HG03571 (cell line): Measurements from ENCODE around the gene OGA.

Experiments
- ATAC-seq: cut with Tn5 transposase; IDR thresholded peaks from one replicate; pipeline ENCODE4 v1.9.1; 2021; ENCODE audit not compliant: unreplicated experiment

Gene OGA

DNA sequence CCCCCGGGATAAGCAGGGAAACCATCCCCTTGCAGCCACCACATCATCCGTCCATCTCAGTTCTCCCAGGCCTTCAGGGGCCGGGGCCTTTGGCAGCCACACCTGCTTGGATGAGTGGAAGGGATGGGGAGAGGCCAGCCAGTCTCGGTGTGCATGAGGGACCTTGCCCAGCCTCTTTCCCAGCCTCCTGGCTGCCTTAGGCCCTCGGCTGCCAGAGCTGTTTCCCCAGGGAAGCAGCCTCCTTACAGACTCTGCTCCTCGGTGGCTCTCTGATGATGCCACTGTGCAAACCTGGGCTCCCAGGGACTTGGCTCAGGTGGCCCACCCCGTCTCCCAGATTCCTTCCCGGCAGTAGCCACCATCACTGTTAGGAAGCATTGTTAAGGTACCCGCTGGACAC, 57.0 kb downstream of the OGA start:
- no peak for ATAC-seq

GRCh38 chr10:101760510-101760909, 57.7 kb downstream of the OGA start:
- no peak for ATAC-seq

DNA sequence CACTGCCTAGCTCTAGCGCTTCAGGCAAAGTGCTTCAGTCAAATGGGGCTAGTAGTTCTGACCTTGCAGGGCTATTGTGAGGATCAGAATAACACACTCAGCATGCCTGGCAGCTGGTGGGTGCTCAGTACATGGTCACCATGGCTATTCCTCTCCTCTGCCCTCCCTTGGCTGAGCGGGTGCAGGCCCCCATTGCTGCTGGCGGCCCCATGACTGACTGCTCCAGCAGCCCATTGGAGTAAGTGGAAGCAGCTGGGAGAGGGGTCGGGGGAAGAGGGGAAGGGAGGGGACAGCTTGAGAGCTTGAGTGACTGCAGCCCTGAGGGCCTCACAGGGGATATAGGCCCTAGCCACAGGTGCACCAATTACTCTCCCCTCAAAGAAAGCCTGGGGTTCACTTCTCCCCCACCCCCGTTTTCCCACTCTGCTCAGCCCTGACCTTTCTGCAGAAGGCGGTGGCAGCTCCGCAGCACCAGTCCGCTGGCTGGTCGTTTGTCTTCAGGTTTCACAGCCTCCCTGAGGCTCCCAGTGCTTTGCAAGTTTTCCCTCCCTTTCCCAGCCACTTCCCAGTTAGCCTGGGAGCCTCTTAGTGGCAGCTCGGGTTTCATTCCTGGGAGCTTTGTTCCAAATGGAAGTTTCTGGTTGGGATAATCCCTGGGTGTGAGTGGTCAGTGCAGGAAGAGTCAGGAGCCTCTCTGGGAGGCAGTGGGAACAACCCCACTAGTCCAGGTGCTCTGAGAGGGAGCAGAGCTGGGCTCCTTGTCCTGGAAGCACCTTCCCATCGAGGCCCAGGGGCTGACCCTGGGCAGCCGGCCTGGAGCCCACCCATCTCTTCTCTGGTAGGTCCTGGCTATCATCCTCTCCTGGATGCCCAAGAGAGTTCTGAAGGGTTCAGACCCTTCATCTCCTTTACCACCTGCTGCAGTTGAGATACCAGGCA, 58.7 kb downstream of the OGA start:
- no peak for ATAC-seq

GRCh38 chr10:101758858-101759257, 59.4 kb downstream of the OGA start:
- ATAC-seq = no peak

DNA sequence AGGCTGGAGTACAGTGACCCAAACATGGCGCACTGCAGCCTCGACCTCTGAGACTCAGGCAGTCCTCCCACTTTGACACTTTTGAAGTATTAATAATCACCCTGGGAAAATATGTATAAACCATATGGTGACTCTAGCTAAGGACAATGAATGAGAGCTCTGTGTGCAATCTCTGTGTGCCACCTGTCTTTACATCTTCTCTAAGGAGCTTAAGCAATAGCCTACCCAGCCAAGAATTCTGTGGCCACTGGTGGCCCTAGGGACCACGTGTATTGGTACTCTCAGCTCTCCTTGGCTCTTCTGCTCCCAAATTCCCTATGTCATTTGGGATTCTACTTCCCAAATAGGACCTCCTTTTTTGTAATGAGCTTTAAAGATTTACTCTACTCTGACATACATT, 66.0 kb downstream of the OGA start:
- ATAC-seq = no peak

- ATAC-seq = no peak
Measured at GRCh38 chr10:101749047-101750016, 68.9 kb downstream of the OGA start.

GRCh38 chr10:101748496-101748895, 69.7 kb downstream of the OGA start:
- ATAC-seq = no peak

DNA sequence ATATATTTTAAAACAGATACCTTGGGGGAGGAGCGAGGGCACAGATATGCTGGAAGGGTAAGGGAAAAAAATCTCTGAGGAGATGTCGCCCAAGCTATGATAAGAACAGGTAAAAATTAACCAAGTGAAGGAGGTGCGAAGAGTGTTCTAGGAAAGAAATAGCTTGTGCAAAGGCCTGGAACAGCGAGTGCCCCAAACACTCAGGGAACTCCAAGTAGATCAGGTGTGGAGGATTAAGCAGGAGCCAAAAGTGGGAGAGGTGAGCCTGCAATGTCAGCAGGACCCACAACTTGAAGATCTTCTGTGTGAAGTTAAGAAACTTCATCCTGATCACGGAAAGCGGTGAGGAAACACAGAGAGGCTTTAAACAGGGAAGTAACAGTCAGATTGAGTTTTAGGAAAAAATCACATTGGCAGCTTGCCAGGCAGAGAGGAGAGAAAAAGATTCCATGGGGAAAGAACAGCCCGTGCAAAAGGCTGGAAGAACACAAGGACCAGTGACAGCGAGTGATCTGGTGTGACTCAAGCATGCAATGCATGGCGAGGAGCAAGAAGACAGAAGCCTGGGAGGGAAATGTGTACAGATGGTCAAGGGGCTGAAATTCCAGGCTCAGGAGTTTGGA, 73.1 kb downstream of the OGA start:
- ATAC-seq = no peak

DNA sequence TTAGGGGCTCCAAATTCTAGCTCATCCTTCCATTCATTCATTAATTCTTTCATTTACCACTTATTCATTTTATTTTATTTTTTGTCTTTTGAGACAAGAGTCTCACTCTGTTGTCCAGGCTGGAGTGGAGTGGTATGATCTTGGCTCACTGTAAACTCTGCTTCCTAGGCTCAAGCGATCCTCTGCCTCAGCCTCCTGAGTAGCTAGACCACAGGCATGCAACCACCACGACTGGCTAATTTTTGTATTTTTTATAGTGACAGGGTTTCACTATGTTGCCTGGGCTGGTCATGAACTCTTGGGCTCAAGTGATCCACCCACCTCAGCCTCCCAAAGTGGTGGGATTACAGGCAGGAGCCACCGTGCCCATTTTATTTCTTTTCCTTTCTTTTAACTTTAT, 74.0 kb downstream of the OGA start:
- no peak for ATAC-seq

GRCh38 chr10:101741938-101742337, 76.3 kb downstream of the OGA start:
- ATAC-seq = no peak

DNA sequence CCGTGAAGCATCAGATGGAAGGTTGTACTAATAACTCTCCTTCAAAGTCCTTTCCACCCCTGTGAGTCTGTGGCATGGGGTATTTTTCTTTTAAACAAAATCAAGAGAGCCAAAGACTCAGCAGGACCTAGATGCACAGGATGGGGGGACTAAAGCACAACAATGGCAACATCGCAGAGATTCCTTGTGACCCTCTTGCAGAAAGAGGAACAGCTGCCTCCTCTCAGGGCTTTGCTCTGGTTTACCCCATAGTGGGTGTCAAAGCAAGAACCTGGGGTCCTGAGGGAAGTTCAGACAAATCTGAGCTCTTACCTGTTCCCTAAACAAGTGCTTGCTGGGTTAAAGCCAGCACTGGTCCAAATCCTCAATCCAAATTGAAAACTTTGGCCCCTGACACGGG, 81.6 kb downstream of the OGA start:
- ATAC-seq = no peak
